AG09319 (cell line): Measurements from ENCODE around the gene NUDT1.
A peak's percentile ranks its signal among the peaks of the same experiment; 100 is the strongest.

Experiments used
- DNase-seq: peaks from one replicate; pipeline ENCODE4 v3.0.0-alpha.2; 2010; ENCODE audit warnings: low read depth; ENCODE audit errors: extremely low read depth
- CTCF ChIP-seq: IDR thresholded peaks from 2 replicates; pipeline ENCODE4 v1.5.1; 2011; ENCODE audit warnings: low read depth, mild to moderate bottlenecking, inconsistent platforms, low read length, moderate library complexity

NUDT1 gene

GRCh38 chr7:2231992-2232765 is 9.8 kb upstream of the NUDT1 start:
- TF ChIP-seq CTCF, result no peak
- DNase-seq, result no peak

- DNase-seq, result peak; percentile 58
- no peak for TF ChIP-seq CTCF
These were observed 9.1 kb upstream of the NUDT1 start, which contains the start of gene MAD1L1 for GRCh38 chr7:2232766-2233520. MAD1L1 (minus strand) TSS chr7:2232945; CDS start chr7:2230133, 2,812 bp downstream.

- DNase-seq, result no peak
- TF ChIP-seq CTCF, result no peak
These were observed 8.1 kb upstream of the NUDT1 start for GRCh38 chr7:2233926-2234325.

- no peak for TF ChIP-seq CTCF
- no peak for DNase-seq
These were observed 4.9 kb upstream of the NUDT1 start for GRCh38 chr7:2237109-2237602.

- DNase-seq, result no peak
- TF ChIP-seq CTCF, result no peak
These were observed 2.8 kb upstream of the NUDT1 start for GRCh38 chr7:2239242-2239641.

- TF ChIP-seq CTCF, result no peak; the same call in 1 of the 2 replicates
- DNase-seq, result no peak
These were observed 759 bp downstream of the NUDT1 start for GRCh38 chr7:2242541-2243429.
